ENCODE results near the gene CUBN. TPM values are rescaled to one million over a fixed set of nuclear protein-coding genes. Genes with fewer than 3 reads are reported as not detected.

Gene CUBN
- total and polyA plus RNA-seq, 9 of the 15 experiments (the other 6 are each of a cell fraction or from before 2014, with no cell fraction given), result 0.04 to 0.33 (median 0.09) TPM

DNA sequence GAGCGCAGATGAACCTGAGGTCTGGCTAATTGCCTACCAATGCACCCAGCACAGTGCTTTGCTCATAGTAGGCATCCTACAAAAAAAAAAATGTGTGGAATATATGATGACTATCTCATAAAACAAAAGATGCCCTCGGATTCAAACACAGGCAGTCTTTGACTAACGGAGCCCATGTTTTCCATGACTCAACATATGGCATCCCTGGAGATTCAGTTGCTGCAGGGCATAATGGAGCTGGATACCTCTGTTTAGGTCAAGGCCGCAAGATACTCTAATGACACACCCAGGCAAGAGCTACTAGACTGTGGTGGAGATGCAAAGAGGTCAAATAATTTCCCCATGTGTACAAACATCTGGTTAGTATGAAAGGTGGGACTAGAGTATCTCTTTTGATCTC, 16.3 kb downstream of the CUBN start:
- H2AFZ ChIP-seq (ENCODE audit: low read depth, low read length), result no peak overlapping the region
- no peak for DNase-seq (ENCODE audit: extremely low read depth in 1 of 4, low spot score in 3 of 4)
- no peak overlapping the region for H3K4me2 ChIP-seq (ENCODE audit: insufficient read depth, low read length)
- ChIA-PET POLR2A (interaction anchor here (1.0 kb wide), 1 partner anchor 14 kb away, joined by 3 read pairs; no protein-coding TSS in a partner anchor), CTCF (ENCODE audit: low intra/inter-chr PET ratio) (no interaction called here)
- no peaks in the 10 kb centered on the region for H3K79me2 ChIP-seq (ENCODE audit: control insufficient read depth, insufficient read depth, low read length)
- no peaks in the 10 kb centered on the region for H3K36me3 ChIP-seq (ENCODE audit: control insufficient read depth, insufficient read depth, low read length)
- no peak for TF ChIP-seq ZNF75A (CRISPR knock-in tag; IDR thresholded peaks at IDR 0.05)
- TF ChIP-seq KLF13 (tag; IDR thresholded peaks at IDR 0.05; ENCODE audit: borderline replicate concordance, low read depth), result no peak
- TF ChIP-seq ELF4 (CRISPR knock-in tag; IDR thresholded peaks at IDR 0.05), result no peak
- no peak for TF ChIP-seq ID3 (CRISPR knock-in tag; IDR thresholded peaks at IDR 0.05)
- TF ChIP-seq ID3 (tag; IDR thresholded peaks at IDR 0.05), result no peak
- no peak for TF ChIP-seq SMAD1 (IDR thresholded peaks at IDR 0.05; ENCODE audit: low read depth, low read length, partially characterized antibody)
- TF ChIP-seq BMI1 (IDR thresholded peaks at IDR 0.05; ENCODE audit: low read length), result no peak
- no peak for TF ChIP-seq EP400 (IDR thresholded peaks at IDR 0.05)
- TF ChIP-seq ZNF140 (CRISPR knock-in tag; IDR thresholded peaks at IDR 0.05), result no peak
- no peak for TF ChIP-seq MCM3 (IDR thresholded peaks at IDR 0.05)
- no peak for TF ChIP-seq ZNF431 (CRISPR knock-in tag; IDR thresholded peaks at IDR 0.05)
- H3K9ac ChIP-seq (ENCODE audit: insufficient read depth in 1 of 2, low read depth in 2 of 2, low read length in 2 of 2), result no peak overlapping the region
- no peaks in the 10 kb centered on the region for H4K20me1 ChIP-seq (replicated peaks; ENCODE audit: control insufficient read depth, insufficient read depth, low read length)
- no peaks in the 10 kb centered on the region for H3K4me1 ChIP-seq (replicated peaks in 1 of 2; ENCODE audit: control insufficient read depth in 2 of 2, insufficient read depth in 2 of 2, low read length in 2 of 2)
- 74% methylated on average over 4 of the region's 4 CpGs for WGBS (ENCODE audit: insufficient coverage, low coverage, missing lambda C conversion rate)
- FAIRE-seq, result no peak
- H3K27ac ChIP-seq (ENCODE audit: extremely low read depth, low read depth, low read length), result no peak overlapping the region
- no peak for ATAC-seq
- no peaks in the 10 kb centered on the region for H3K9me3 ChIP-seq (replicated peaks; ENCODE audit: control insufficient read depth, insufficient read depth, low read depth, low read length)
- no TSS peak for BruUV-seq (replicated peaks)
- peaks cover 0 to 2% of the 10 kb centered on the region in 2 experiments; a peak in 1 of 5 replicates for H3K27me3 ChIP-seq (ENCODE audit: control insufficient read depth in 2 of 2, insufficient read depth in 2 of 2, low read length in 2 of 2)
- in situ Hi-C loops (cut with MboI), result no loop called here
- intact Hi-C loops (cut with micrococcal nuclease), result no loop called here
- H3K4me3 ChIP-seq, result no peak overlapping the region
- no peaks in the 10 kb centered on the region for H3K9me1 ChIP-seq (ENCODE audit: control insufficient read depth, insufficient read depth, low read length)

Measured in K562 (cell line).